DMS53 treated with DMSO at 0.1 percent for 48 hours (cell line): Measurements from ENCODE around the gene RBM47.

Experiments
- DNase-seq: peaks from one replicate; lab custom pipeline; 2025; ENCODE audit not compliant: unreplicated experiment; lab: John Stamatoyannopoulos, UW

Gene RBM47

DNA sequence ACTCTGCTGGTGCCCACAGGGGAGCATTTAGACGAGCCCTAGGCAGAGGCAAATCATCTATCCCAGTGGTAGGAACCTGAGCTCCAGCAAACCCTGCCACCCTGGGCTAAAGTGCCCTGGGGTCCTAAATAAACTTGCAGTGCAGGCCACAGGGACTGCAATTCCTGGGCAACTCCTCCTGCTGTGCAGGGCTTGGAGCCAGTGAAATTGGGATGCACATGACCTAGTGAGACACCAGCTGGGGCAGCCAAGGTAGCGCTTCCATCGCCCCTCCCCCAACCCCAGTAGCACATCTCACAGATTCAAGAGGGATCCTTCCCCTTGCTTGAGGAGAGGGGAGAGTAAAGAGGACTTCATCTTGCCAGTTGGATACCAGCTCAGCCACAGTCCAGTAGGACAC lies 250.4 kb downstream of the RBM47 start:
- no peak for DNase-seq

- no peak for DNase-seq
These were observed 251.0 kb downstream of the RBM47 start for GRCh38 chr4:40378619-40379018.

- peak; percentile 75 for DNase-seq
These were observed 251.9 kb downstream of the RBM47 start for GRCh38 chr4:40377512-40378365.

DNA sequence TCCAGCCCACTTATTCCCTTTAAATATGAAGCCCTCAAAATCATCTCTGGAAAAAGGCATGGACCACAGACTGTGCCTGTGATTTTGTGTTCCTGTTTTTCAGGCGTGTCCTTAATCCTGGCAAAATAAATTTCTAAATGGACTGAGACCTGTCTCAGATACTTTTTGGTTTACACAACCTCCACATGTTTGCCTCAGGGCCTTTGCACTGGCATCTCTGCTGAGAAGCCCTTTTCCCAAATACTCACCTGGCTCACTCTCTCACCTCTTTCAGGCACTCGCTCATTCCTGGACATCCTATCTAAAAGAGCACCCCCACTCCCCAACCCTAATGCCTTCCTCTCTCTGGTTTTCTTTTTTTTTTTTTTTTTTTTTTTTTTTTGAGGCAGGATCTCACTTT lies 254.0 kb downstream of the RBM47 start:
- no peak for DNase-seq

GRCh38 chr4:40375095-40375494 lies 254.6 kb downstream of the RBM47 start:
- no peak for DNase-seq

GRCh38 chr4:40373636-40374035 lies 256.0 kb downstream of the RBM47 start:
- DNase-seq, result no peak
